Endothelial cell of umbilical vein (primary cell): ENCODE results near the gene LEMD3. TPM values are rescaled to one million over a fixed set of nuclear protein-coding genes. Genes with fewer than 3 reads are reported as not detected.

ENCODE experiments used
- BruUV-seq: library from RNA; stranded (reverse); fragments of 400-500 nt; replicated peaks from 2 replicates; lab custom pipeline; 2021; lab: Mats Ljungman, UMichigan
- CTCF ChIA-PET: fragments of 300-600, 350-600 bp; sonication (Branson Sonifier 250); formaldehyde crosslinking; loops from one replicate; lab custom pipeline; 2021; ENCODE audit warnings: antibody characterized with exemption, inconsistent platforms; lab: Charles Lee
- POLR2A ChIA-PET: fragments of 300-600, 350-600 bp; sonication (Branson Sonifier 250); formaldehyde crosslinking; loops from one replicate; lab custom pipeline; 2021; ENCODE audit warnings: antibody characterized with exemption, inconsistent platforms; lab: Charles Lee
- DNase-seq: peaks from one replicate; pipeline ENCODE4 v3.0.0-alpha.2; 2011; ENCODE audit warnings: low read depth, low spot score
- FAIRE-seq: peaks from 2 replicates; lab custom pipeline; 2011; peaks lifted over from hg19 to GRCh38; lab: Jason Lieb, UNC
- H2AFZ ChIP-seq: 2 replicates; pipeline ENCODE4 v1.6.0; 2012; ENCODE audit warnings: low read depth, low read length, control low read depth, inconsistent platforms
- H3K27ac ChIP-seq: 2 replicates; pipeline ENCODE4 v1.5.1; 2011; ENCODE audit warnings: low read depth, mild to moderate bottlenecking, control low read depth, low read length, moderate library complexity; ENCODE audit not compliant: insufficient read depth
- H3K27me3 ChIP-seq, 2 experiments: 2 replicates each; pipeline versions ENCODE4 v1.6.0 to v1.6.1; 2011; ENCODE audit warnings: low read length in 2 of 2, mixed read lengths in 1 of 2; ENCODE audit not compliant: control insufficient read depth in 2 of 2, insufficient read depth in 2 of 2
- H3K36me3 ChIP-seq, 2 experiments: 2 replicates in 1 of 2; 3 replicates in 1 of 2; pipeline ENCODE4 v1.5.1; 2011; ENCODE audit warnings: low read length in 2 of 2, mild to moderate bottlenecking in 1 of 2, moderate library complexity in 1 of 2; ENCODE audit not compliant: control insufficient read depth in 2 of 2, insufficient read depth in 2 of 2; ENCODE audit errors: extremely low read depth in 1 of 2
- H3K4me1 ChIP-seq: 3 replicates; pipeline ENCODE4 v1.5.1; 2011; ENCODE audit warnings: mild to moderate bottlenecking, low read length; ENCODE audit not compliant: control insufficient read depth, insufficient read depth; ENCODE audit errors: extremely low read depth
- H3K4me2 ChIP-seq: 2 replicates; pipeline ENCODE4 v1.6.1; 2011; ENCODE audit warnings: low read length, control low read depth, mixed read lengths; ENCODE audit not compliant: insufficient read depth
- H3K4me3 ChIP-seq, 3 experiments: fragments of 200-600 bp in 1 of 3; sonication (generic), shearing (Covaris generic) in 1 of 3; replicated peaks in 1 of 3; 2 replicates each; pipeline ENCODE4 v1.5.1; 2011 to 2016; ENCODE audit warnings: control low read depth in 3 of 3, low read length in 3 of 3, mild to moderate bottlenecking in 2 of 3, inconsistent platforms in 1 of 3, low read depth in 1 of 3, moderate library complexity in 1 of 3; ENCODE audit not compliant: insufficient read depth in 1 of 3
- H3K79me2 ChIP-seq: 2 replicates; pipeline ENCODE4 v1.6.0; 2012; ENCODE audit warnings: low read length, inconsistent platforms; ENCODE audit not compliant: control insufficient read depth, insufficient read depth
- H3K9ac ChIP-seq: replicated peaks from 2 replicates; pipeline ENCODE3; 2011; ENCODE audit warnings: low read length, control low read depth; ENCODE audit not compliant: insufficient read depth; ENCODE audit errors: extremely low read depth
- H3K9me1 ChIP-seq: replicated peaks from 3 replicates; pipeline ENCODE4 v1.6.0; 2011; ENCODE audit warnings: mild to moderate bottlenecking, low read length; ENCODE audit not compliant: control insufficient read depth, insufficient read depth; ENCODE audit errors: extremely low read depth
- H3K9me3 ChIP-seq: replicated peaks from 2 replicates; pipeline ENCODE4 v1.5.1; 2012; ENCODE audit warnings: low read length, inconsistent platforms; ENCODE audit not compliant: control insufficient read depth, insufficient read depth
- H4K20me1 ChIP-seq: replicated peaks from 2 replicates; pipeline ENCODE3; 2011; ENCODE audit warnings: mild to moderate bottlenecking, low read length; ENCODE audit not compliant: control insufficient read depth, insufficient read depth; ENCODE audit errors: extremely low read depth
- CTCF ChIP-seq, 2 donors: IDR thresholded peaks; 1 replicate in 1 of 2; 2 replicates in 1 of 2; pipeline ENCODE4 v1.5.1; 2011; ENCODE audit warnings: low read length in 2 of 2, mild to moderate bottlenecking in 2 of 2, moderate library complexity in 2 of 2, control low read depth in 1 of 2, inconsistent platforms in 1 of 2, low read depth in 1 of 2; ENCODE audit not compliant: insufficient read depth in 1 of 2; ENCODE audit errors: extremely low read depth in 1 of 2
- EZH2 ChIP-seq: IDR thresholded peaks from 2 replicates; pipeline ENCODE4 v1.6.1; 2012; ENCODE audit warnings: borderline replicate concordance, low read depth, mild to moderate bottlenecking, moderate library complexity, low read length, inconsistent platforms; ENCODE audit not compliant: severe bottlenecking
- FOS ChIP-seq: IDR thresholded peaks from 2 replicates; pipeline ENCODE4 v1.6.1; 2011; ENCODE audit warnings: mild to moderate bottlenecking, low read length, moderate library complexity, borderline replicate concordance; ENCODE audit not compliant: insufficient read depth
- GATA2 ChIP-seq: IDR thresholded peaks from 2 replicates; pipeline ENCODE4 v1.7.0; 2011; ENCODE audit warnings: low read depth, mild to moderate bottlenecking, moderate library complexity, mixed read lengths, low read length; ENCODE audit not compliant: insufficient read length, insufficient read depth
- JUN ChIP-seq: IDR thresholded peaks from 2 replicates; pipeline ENCODE4 v1.6.1; 2011; ENCODE audit warnings: borderline replicate concordance, low read depth; ENCODE audit not compliant: insufficient read length, insufficient read depth
- MYC ChIP-seq: IDR thresholded peaks from one replicate; pipeline ENCODE4 v1.6.1; 2011; ENCODE audit warnings: mild to moderate bottlenecking, low read depth, low read length
- POLR2A ChIP-seq: IDR thresholded peaks from 2 replicates; pipeline ENCODE4 v1.6.1; 2012; ENCODE audit warnings: low read depth, mild to moderate bottlenecking, control low read depth, low read length
- POLR2AphosphoS5 ChIP-seq: IDR thresholded peaks from 2 replicates; pipeline ENCODE4 v1.6.1; 2012; ENCODE audit warnings: low read depth, mild to moderate bottlenecking, control low read depth, low read length, moderate library complexity; ENCODE audit not compliant: insufficient read depth
- dilution Hi-C: fragments of 300-500 bp; cut with MboI; formaldehyde crosslinking; loops from one replicate; pipeline ENCODE4 v1.15.0; 2019; ENCODE audit warnings: low sequenced_read_pairs; ENCODE audit not compliant: extremely low pct_ligation_motif_present
- intact Hi-C: fragments of 100-400 bp; cut with micrococcal nuclease; formaldehyde crosslinking; loops from one replicate; pipeline ENCODE4 v1.10.0; 2022
- polyA plus RNA-seq, 4 experiments: library from polyadenylated mRNA; depleted of rRNA in 3 of 4; stranded (reverse) in 3 of 4; unstranded in 1 of 4; fragments of >200 nt; gene quantifications; 2 replicates each; pipeline versions ENCODE4 v1.2.1 to v1.2.3, GENCODE V29; 2011 to 2012; ENCODE audit warnings: missing spikeins in 1 of 4
- total RNA-seq: library from RNA; stranded (reverse); gene quantifications from 2 replicates; pipeline ENCODE4 v1.2.3, GENCODE V29; 2021
- TF ChIP-seq, protein P1 (sequence below): IDR thresholded peaks from 2 replicates; pipeline ENCODE4 v1.6.1; 2011; ENCODE audit not compliant: insufficient read depth, insufficient read length

The LEMD3 gene
- total and polyA plus RNA-seq, 2 donors (not counting 3 experiments of a cell fraction or from before 2014, with no cell fraction given) = 7.4 to 24.2 TPM

DNA sequence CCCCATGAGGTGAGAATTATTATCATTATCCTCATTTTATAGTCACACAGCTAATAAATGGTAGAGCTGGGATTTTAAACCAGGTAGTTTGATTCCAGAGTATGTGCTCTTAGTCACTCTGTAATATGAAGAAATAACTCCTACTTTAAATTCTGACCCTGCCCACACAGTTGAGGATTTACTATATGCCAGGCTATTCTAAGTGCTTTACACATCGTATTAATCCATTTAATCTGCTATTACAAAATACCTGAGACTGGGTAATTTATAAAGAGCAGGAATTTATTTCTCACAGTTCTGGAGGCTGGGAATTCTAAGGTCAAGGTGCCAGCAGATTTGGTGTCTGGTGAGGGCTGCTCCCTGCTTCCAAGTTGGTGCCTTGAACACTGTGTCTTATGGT lies 28.6 kb upstream of the LEMD3 start:
- Histone ChIP-seq H2AFZ (no peak overlapping the region), H3K27ac (no peak overlapping the region), H3K9me1 (peaks cover 3% of the 10 kb centered on the region), H3K9me3 (no peaks in the 10 kb centered on the region), H3K79me2 (no peaks in the 10 kb centered on the region), H3K4me2 (no peak overlapping the region), H3K36me3 (no peaks in the 10 kb centered on the region), H3K27me3 (peaks cover 18 to 19% of the 10 kb centered on the region in 2 experiments), H3K9ac (no peak overlapping the region), H4K20me1 (no peaks in the 10 kb centered on the region), H3K4me1 (no peaks in the 10 kb centered on the region), H3K4me3 (no peak overlapping the region)
- no TSS peak for BruUV-seq
- dilution Hi-C loops = no loop called here
- POLR2A ChIA-PET = no interaction called here
- CTCF ChIA-PET = interaction anchor here (1.4 kb wide), 1 partner anchor 18 kb away, joined by 3 read pairs; no protein-coding TSS in a partner anchor
- FAIRE-seq (no peak), DNase-seq (no peak)
- TF ChIP-seq MYC = no peak
- TF ChIP-seq CTCF (IDR thresholded peaks at IDR 0.05; ENCODE audit: extremely low read depth in 1 of 2, insufficient read depth in 1 of 2, low read depth in 1 of 2, low read length in 2 of 2) = no peak
- TF ChIP-seq JUN = no peak
- TF ChIP-seq POLR2A = no peak
- TF ChIP-seq, protein P1, sequence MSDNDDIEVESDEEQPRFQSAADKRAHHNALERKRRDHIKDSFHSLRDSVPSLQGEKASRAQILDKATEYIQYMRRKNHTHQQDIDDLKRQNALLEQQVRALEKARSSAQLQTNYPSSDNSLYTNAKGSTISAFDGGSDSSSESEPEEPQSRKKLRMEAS = no peak
- no peak for TF ChIP-seq FOS
- no peak for TF ChIP-seq POLR2AphosphoS5
- TF ChIP-seq EZH2 = no peak
- TF ChIP-seq GATA2 = no peak
- intact Hi-C loops = no loop called here
